IPS DF 4.7 (cell line): Measurements from ENCODE around the gene NDFIP2.

Source experiments
- DNase-seq: peaks from one replicate; pipeline ENCODE4 v3.0.0-alpha.2; 2013; ENCODE audit warnings: low spot score; ENCODE audit errors: extremely low read depth

The NDFIP2 gene

GRCh38 chr13:79492918-79493594, 12.1 kb downstream of the NDFIP2 start:
- DNase-seq: no peak

GRCh38 chr13:79496188-79496587, 15.2 kb downstream of the NDFIP2 start:
- no peak for DNase-seq

- no peak for DNase-seq
Observed at GRCh38 chr13:79497064-79497463, 16.1 kb downstream of the NDFIP2 start.

- DNase-seq: no peak
Observed at GRCh38 chr13:79497852-79498251, 16.9 kb downstream of the NDFIP2 start.

- DNase-seq: no peak
Observed at GRCh38 chr13:79500829-79501228, 19.9 kb downstream of the NDFIP2 start.

- no peak for DNase-seq
Observed at GRCh38 chr13:79501538-79502232, 20.7 kb downstream of the NDFIP2 start.

- DNase-seq: no peak
Observed at GRCh38 chr13:79502859-79503468, 22.0 kb downstream of the NDFIP2 start.

- no peak for DNase-seq
Observed at GRCh38 chr13:79503473-79504017, 22.6 kb downstream of the NDFIP2 start.

GRCh38 chr13:79508224-79508961, 27.4 kb downstream of the NDFIP2 start:
- no peak for DNase-seq

- no peak for DNase-seq
Observed at GRCh38 chr13:79511611-79512010, 30.7 kb downstream of the NDFIP2 start.

GRCh38 chr13:79512950-79513349, 32.0 kb downstream of the NDFIP2 start:
- DNase-seq: no peak

- DNase-seq: no peak
Observed at GRCh38 chr13:79516595-79516994, 35.6 kb downstream of the NDFIP2 start.

- DNase-seq: no peak
Observed at GRCh38 chr13:79519255-79519654, 38.3 kb downstream of the NDFIP2 start.

GRCh38 chr13:79522583-79522982, 41.6 kb downstream of the NDFIP2 start:
- DNase-seq: no peak

GRCh38 chr13:79525064-79525857, 44.3 kb downstream of the NDFIP2 start:
- no peak for DNase-seq

- no peak for DNase-seq
Observed at GRCh38 chr13:79527698-79528097, 46.7 kb downstream of the NDFIP2 start.

- DNase-seq: no peak
Observed at GRCh38 chr13:79528356-79528755, 47.4 kb downstream of the NDFIP2 start.

- DNase-seq: no peak
Observed at GRCh38 chr13:79528759-79529191, 47.8 kb downstream of the NDFIP2 start.

- no peak for DNase-seq
Observed at GRCh38 chr13:79529817-79530216, 48.9 kb downstream of the NDFIP2 start.

GRCh38 chr13:79530270-79530669, 49.3 kb downstream of the NDFIP2 start:
- no peak for DNase-seq
